Smooth muscle cell of the brain vasculature (primary cell): Measurements from ENCODE around the gene UCHL1.
"Not testable (repeated sequence)": the region's sequence is repeated elsewhere in the genome, so short reads cannot be mapped to it uniquely, and the experiment has no call there.

ENCODE experiments used
- DNase-seq: peaks from one replicate; pipeline ENCODE4 v3.0.0-alpha.2; 2012; ENCODE audit warnings: low read depth, low spot score

UCHL1 gene

GRCh38 chr4:41288254-41288653 is 31.5 kb downstream of the UCHL1 start:
- DNase-seq = no peak

GRCh38 chr4:41290479-41290878 is 33.8 kb downstream of the UCHL1 start:
- DNase-seq = no peak

- DNase-seq = no peak
Measured at GRCh38 chr4:41294445-41295062, 37.8 kb downstream of the UCHL1 start.

- DNase-seq = no peak
Measured at GRCh38 chr4:41296995-41297394, 40.3 kb downstream of the UCHL1 start.

DNA sequence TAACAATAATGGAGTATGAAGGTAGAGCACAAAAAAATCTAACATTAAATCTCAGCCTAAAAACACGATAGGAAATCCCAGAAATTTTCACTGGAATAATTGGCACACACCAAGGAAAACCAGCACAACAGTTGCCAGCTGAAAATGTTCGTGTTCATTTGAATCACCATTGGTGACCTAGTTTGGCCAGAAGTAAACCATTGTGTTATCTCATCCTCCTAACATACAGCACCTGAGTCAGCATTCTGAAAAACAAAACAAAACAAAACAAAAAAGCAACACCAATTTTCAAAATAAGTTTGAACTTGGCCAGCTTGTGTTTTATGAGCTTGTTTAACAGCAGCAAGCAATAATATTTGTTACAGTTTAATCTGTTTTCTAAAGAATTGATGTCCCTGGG is 41.1 kb downstream of the UCHL1 start:
- no peak for DNase-seq

DNA sequence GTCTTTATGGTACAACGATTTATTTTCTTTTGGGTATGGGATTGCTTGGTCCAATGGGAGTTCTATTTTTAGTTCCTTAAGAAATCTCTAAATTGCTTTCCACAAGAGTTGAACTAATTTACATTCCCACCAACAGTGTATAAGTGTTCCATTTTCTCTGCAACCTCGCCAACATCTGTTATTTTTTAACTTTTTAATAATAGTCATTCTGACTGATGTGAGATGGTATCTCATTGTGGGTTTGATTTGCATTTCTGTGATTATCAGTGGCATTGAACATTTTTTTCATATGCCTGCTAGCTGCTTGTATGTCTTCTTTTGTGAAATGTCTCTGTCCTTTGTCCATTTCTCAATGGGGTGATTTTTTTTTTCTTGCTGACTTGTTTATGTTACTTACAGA is 42.8 kb downstream of the UCHL1 start:
- no peak for DNase-seq

DNA sequence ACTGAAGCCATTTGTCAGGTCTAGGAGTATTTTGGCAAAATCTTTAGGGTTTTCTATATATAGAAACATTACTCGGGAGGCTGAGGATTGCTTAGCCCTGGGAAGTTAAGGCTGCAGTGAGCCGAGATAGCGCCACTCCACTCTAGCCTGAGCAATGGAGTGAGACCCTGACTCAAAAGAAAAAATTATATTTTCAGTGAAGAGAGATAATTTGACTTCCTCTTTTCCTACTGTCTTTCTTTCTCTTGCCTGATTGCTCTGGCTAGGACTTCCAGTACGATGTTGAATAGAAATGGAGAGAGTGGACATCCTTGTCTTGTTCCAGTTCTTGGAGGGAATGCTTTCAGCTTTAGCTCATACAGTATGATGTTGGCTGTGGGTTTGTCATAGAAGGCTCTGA is 44.4 kb downstream of the UCHL1 start:
- no peak for DNase-seq

DNA sequence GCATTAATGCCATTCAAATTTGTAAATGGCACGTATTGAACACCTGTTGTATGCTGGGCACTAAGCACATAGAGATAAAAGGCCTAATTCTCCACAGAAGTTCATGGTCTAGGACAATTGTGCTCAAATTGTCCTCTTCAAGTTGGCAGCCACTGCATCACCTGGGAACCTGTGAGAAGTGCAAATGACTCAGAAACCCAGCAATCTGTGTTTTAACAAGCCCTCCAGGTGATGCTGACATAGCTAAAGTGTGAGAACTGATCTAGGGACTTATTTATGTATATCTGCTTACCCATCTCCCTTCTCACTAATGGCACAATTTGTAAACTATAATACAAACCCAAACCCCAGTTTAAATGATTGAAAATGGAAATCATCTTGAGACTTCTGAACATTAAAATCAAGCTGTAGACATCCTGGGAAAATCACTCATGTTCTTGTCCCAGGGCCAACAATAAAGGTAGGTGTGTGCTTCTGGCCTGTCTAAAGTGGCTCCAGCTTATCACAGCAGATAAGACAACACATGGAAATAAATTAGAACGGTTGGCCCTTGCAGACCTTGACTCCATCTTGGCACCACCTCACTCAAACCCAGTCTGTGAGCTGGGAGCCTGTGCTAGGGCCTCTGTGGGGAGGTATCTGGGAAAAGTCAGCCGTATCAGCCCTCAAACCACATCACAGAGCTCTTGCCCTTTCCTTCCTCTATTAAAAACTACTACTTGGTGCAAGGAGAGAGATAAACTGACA is 46.8 kb downstream of the UCHL1 start:
- no peak for DNase-seq

DNA sequence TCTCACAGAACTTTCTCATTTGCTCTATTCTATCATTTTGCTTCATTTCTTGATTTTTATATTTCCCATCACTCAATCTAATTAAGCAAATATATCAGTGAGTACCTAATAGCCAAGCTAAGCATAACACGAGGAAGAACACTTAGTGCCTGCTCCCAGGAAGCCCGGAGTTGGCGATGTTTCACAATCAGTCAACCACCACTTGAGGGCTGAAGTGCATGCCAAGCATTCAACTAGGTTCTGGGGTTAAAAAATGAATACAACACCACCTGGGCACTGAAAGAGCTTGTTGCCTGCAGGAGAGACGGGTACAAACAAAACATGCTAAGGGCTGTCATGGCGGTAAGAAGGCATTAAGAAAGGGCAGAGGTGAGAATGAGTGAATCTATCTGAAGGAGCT is 47.5 kb downstream of the UCHL1 start:
- DNase-seq = no peak

GRCh38 chr4:41305476-41305875 is 48.7 kb downstream of the UCHL1 start:
- no peak for DNase-seq

DNA sequence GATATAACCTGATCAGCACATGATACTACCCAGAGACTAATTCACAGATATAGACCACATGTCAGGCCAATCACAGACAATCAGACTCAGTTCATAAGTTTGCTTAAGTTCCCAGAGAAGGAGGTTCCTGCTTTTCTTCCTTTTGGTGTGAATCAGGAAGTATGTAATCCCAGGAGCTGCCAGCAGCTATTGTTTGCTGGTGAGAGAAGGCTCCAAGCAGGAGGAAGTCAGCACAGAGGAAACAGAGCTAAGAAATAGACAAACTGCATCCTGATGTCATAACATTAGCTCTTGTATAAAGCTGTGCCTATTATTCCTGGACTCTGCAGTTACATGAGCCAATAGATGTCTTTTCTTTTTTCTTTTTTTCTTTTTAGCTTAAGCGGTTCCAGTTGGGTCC is 50.9 kb downstream of the UCHL1 start:
- no peak for DNase-seq

- DNase-seq = no peak
Measured at GRCh38 chr4:41308398-41308797, 51.7 kb downstream of the UCHL1 start.

DNA sequence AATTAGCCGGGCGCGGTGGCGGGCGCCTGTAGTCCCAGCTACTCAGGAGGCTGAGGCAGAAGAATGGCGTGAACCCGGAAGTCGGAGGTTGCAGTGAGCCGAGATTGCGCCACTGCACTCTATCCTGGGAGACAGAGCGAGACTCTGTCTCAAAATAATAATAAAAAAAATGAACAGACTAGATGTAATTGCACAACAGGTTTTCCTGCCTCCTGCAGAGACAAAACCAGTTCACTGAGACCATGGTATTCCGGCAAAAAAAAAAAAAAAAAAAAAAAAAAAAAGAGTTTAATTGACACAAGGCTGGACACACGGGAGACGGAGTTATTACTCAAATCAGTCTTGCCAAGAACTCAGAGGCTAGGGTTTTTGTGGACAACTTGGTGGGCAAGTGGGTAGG is 58.7 kb downstream of the UCHL1 start:
- DNase-seq = not testable (repeated sequence)

DNA sequence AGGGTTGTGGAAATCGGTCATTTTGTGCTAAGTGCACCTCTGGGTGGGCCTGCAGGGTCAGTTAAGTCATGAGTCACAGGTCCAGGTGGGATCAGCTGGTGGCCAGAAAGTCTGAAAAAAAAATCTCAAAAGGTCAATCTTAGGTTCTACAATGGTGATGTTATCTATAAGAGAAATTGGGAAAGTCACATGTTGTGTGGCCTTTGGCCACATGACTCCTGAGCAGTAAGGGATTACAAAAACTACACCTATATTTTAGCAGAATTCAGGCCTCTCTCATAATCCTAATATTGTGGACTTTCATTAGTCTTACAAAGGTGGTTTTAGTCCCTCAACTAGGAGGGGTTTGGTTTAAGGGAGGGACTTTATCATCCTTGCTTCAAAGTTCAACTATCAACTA is 59.1 kb downstream of the UCHL1 start:
- DNase-seq = no peak
